HG02885 (cell line): Measurements from ENCODE around the gene PNPLA1.

Experiments
- ATAC-seq: cut with Tn5 transposase; IDR thresholded peaks from one replicate; pipeline ENCODE4 v1.9.1; 2021; ENCODE audit warnings: mild to moderate bottlenecking; ENCODE audit not compliant: unreplicated experiment, poor library complexity

The PNPLA1 gene

GRCh38 chr6:36245572-36246061 is 24.2 kb upstream of the PNPLA1 start:
- no peak for ATAC-seq

GRCh38 chr6:36246506-36247268 is 23.2 kb upstream of the PNPLA1 start:
- ATAC-seq: no peak

GRCh38 chr6:36247693-36248092 is 22.2 kb upstream of the PNPLA1 start:
- ATAC-seq: no peak

- ATAC-seq: no peak
Observed at GRCh38 chr6:36248980-36249379, 20.9 kb upstream of the PNPLA1 start.

- ATAC-seq: no peak
Observed at GRCh38 chr6:36249536-36249935, 20.3 kb upstream of the PNPLA1 start.

GRCh38 chr6:36252005-36252404 is 17.9 kb upstream of the PNPLA1 start:
- ATAC-seq: no peak

DNA sequence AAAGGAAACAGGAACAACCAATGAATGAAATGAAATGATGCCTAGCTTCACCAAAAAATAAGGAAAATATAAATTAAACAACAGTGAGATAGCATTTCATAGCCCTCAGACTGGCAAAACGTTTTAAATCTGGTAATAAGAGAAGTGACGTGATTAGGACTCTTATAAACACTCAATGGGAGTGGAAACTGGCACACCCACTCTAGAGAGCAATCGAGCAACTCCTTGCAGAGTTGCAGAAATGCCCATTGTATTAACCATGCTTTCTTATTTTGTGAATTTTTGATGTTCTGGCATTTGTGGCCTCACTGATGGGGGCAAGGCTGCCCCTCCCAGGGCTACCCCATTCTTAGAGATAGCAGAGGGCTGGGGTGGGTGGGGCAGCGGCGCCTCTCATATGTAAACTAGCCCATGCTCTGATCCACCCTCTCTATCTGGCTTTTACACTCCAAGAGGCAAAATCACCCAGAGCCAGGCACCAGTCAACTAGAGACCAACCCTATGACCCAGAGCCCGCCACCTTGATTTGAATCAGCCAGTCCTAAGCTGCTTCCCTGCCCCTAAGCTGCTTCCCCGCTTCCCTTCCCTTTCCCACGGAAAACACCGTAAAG is 6.4 kb upstream of the PNPLA1 start:
- no peak for ATAC-seq

GRCh38 chr6:36265744-36266143 is 4.1 kb upstream of the PNPLA1 start:
- ATAC-seq: no peak

DNA sequence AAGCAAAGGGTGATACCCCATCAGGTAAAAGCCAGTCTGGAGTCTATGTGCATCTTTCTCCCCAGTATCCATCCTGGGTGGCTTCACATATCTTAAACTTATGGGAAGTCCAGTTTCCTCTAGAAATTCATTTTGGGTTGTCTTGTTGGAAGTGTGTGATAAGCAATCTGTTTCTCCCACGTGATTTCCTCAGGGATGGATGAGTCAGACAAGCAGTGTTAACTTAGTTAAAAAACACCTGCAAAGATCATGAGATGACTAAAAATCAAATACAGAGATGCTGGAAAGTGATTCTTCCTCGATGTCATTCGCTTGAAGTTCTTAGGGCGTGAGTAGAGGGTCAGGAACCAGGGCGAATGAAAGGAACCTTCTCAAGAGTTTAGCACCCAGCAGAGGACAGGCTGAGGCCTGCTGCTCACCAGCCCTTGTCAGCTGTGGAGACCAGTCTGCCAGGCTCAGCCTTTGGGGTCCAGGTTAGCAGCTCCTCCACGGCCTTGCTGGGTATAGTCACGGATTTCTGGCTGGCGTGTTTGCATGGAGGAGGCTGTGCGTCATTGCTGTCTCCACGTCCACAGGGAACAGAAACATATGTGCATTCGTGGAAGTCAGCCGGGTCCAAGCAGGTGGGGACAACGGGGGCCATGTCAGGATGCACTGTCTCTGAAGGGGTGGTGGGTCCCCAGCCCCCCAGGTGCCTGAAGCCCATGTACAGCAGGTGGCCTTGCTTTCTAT is 2.8 kb upstream of the PNPLA1 start:
- no peak for ATAC-seq

DNA sequence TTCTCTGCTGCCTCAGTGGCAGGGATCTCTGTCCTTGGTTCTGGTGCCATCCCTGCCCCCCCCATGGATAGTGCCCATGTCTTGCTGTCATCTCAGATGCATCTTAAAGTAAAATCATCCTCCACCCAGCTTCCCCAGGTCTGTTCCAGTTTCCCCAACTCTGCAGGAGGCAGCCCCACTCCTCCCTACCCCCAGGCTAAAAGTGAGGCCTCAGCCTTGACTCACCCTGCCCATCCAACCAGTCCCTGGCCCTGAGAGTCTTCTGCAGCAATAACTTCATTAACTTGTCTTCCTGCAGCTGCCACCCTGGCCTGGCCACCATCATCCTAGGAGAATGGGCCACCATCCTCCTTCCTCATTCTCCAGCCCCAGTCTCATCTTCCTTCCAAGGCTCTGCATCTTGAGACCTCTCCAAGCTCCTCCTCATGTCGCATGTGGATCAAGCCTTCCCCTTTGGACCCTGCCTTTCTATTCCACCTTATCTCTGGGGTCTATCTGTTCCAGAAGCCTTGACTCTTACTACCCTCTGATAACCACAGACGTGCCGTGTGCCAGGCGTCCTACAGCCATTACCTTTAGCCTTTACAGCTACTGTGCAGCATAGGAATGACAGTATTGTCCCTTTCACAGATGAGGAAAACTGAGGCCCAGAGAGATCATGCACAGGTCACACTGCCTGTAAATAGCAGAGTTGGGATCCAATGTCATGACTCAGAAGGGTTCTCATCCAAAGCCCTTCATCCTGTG is 2.0 kb upstream of the PNPLA1 start:
- ATAC-seq: no peak

- no peak for ATAC-seq
Observed at GRCh38 chr6:36268478-36269275, 1.2 kb upstream of the PNPLA1 start.

DNA sequence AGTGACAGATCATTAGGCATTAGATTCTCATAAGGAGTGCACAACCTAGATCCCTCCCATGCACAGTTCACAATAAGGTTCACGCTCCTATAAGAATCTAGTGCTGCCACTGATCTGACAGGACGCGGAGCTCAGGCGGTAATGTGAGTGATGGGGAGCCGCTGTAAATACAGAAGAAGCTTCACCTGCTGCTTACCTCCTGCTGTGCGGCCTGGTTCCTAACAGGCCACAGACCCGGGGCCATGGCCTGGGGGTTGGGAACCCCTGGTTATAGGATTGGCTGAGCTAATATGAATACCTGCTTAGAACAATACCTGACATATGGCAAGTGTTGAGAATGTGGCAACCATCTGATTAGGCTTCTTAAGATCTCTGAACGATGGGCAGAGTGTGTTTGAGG is 2.4 kb downstream of the PNPLA1 start:
- ATAC-seq: no peak

GRCh38 chr6:36273067-36273466 is 3.2 kb downstream of the PNPLA1 start:
- ATAC-seq: no peak

DNA sequence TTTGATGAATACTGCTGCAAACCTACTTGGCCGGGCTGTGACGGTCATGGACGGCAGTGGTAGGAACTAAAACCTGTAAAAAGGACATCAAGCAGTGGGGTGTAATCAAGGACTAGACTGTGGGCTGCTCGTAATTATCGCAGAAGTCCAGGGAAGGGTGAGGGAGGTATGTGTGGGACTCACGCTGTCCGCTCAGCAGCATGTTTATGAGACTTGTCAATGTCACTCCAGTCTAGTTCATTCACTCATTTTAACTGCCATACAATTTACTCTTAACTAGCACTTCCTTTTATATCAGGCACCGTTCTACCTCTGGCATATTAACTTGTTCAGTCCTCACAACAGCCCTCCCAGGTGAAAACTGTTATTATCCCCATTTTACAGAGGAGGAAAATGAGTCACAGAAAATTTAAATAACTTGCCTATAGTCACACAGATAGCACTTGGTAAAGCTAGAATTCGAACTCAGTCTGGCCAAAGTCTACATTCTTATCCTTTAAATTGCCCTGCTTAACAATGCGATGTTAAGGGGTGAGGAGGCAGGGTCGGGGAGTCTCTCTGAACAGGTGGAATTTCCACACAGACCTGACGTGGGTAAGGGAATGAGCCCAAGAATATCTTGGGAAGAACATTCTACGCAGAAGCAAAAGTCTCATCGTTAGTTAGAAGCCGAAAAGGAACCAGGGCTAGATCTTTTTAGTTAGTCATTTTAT is 4.1 kb downstream of the PNPLA1 start:
- ATAC-seq: no peak

GRCh38 chr6:36276581-36277536 is 7.0 kb downstream of the PNPLA1 start:
- ATAC-seq: no peak

- no peak for ATAC-seq
Observed at GRCh38 chr6:36277946-36278470, 8.1 kb downstream of the PNPLA1 start.

DNA sequence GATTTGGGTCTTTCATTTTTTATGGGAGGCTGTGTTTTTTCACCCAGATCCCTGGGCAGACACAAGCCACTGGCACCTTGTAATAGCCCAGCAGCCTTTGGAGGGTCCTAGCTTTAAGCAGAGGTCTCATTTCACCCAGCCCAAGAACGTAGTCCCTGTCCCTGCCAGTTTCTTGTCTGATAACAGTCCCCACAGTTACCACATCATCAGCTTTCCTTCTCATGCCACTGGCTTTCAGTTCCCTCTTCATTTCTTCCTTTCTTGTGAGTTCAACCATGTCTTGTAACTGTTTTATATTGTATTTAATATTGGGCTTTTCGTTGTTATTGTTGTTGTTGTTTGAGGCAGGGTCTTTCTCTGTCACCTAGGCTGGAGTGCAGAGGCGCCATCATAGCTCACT is 10.6 kb downstream of the PNPLA1 start:
- no peak for ATAC-seq

- no peak for ATAC-seq
Observed at GRCh38 chr6:36280983-36281382, 11.1 kb downstream of the PNPLA1 start.
